ENCODE data around the gene C17orf75.

The C17orf75 gene

DNA sequence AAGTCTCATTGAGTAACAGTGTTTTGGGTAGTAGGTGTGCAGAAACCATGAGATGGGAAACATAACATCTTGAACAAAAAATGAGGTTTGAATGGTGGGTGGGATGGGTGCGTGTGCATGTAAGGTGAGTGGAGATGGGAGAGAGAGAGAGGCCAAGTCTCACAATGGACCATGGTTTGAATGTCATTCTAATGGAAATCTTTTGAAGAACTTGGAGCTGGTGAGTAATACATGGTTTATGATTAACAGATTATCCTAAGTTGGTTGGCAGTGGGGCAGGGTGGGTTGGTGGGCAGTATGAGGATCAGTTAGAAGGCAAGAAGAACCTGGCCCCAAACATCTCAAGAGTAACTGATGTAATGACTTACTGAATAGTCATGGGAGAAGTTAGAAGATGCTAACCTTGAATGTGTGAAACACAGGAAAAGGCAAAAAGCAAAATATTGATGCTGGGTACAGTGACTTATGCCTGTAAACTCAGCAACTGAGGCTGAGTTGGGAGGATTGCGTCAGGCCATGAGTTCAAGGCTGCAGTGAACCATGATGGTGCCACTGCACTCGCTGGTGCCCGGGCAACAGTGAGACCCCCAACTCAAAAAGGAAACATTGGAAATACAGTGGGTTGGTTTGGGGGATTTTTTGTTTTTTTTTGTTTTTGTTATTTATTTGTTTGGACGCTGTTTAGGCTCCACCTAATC is 40.7 kb upstream of the C17orf75 start:
- DNase-seq (ENCODE audit: low read depth), result no peak
- H3K4me3 ChIP-seq (ENCODE audit: low read depth, low read length), result no peak overlapping the region

DNA sequence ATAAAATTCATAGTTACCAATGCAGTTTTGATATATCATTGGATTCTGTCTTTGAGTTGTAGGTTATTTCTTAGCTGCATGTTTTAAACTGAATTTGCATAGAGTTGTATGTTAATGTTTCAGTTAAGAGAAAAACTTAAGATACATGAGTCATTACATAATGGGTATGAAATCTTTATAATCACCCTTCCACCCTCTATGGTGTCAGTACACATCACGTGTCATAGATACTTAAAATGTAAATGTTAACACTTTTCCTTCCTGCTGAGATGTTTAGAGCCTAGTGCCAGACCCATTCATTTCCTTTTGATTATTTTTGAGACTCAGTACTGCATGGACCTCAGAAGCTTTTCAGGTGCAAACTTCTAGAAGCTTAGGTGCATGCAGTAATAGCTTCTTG is 28.5 kb upstream of the C17orf75 start:
- no peak for DNase-seq (ENCODE audit: low read depth)
- TF ChIP-seq, protein P1, sequence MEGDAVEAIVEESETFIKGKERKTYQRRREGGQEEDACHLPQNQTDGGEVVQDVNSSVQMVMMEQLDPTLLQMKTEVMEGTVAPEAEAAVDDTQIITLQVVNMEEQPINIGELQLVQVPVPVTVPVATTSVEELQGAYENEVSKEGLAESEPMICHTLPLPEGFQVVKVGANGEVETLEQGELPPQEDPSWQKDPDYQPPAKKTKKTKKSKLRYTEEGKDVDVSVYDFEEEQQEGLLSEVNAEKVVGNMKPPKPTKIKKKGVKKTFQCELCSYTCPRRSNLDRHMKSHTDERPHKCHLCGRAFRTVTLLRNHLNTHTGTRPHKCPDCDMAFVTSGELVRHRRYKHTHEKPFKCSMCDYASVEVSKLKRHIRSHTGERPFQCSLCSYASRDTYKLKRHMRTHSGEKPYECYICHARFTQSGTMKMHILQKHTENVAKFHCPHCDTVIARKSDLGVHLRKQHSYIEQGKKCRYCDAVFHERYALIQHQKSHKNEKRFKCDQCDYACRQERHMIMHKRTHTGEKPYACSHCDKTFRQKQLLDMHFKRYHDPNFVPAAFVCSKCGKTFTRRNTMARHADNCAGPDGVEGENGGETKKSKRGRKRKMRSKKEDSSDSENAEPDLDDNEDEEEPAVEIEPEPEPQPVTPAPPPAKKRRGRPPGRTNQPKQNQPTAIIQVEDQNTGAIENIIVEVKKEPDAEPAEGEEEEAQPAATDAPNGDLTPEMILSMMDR (IDR thresholded peaks at IDR 0.05; ENCODE audit: insufficient read depth, low read depth, low read length, missing control alignments), result no peak
- H3K4me3 ChIP-seq (ENCODE audit: low read depth, low read length), result no peak overlapping the region

More for the DNA sequence above, 40.7 kb upstream of the C17orf75 start:
- TF ChIP-seq, protein P1 (IDR thresholded peaks at IDR 0.05; ENCODE audit: insufficient read depth, low read depth, low read length, missing control alignments), result no peak

DNA sequence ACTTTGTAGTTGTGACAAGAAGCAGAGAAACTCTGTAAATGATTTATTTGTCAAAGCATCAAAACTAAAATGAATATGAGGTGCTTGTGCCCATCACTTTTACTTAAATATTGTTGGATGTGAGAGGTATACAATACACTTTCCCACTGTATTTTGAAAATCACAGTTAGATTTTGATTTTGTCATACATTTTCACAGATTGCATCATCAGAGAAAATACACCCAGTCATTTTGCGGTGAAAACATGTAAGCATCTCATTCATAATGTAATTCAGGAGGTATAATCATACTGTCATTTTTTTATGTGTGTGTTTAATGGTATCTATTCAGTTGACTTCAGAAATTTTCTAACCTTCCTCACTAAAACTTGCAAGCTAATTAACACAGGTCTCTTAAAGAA is 19.3 kb upstream of the C17orf75 start:
- H3K4me3 ChIP-seq (ENCODE audit: low read depth, low read length), result no peak overlapping the region
- no peak for DNase-seq (ENCODE audit: low read depth)
- TF ChIP-seq, protein P1 (IDR thresholded peaks at IDR 0.05; ENCODE audit: insufficient read depth, low read depth, low read length, missing control alignments), result no peak

DNA sequence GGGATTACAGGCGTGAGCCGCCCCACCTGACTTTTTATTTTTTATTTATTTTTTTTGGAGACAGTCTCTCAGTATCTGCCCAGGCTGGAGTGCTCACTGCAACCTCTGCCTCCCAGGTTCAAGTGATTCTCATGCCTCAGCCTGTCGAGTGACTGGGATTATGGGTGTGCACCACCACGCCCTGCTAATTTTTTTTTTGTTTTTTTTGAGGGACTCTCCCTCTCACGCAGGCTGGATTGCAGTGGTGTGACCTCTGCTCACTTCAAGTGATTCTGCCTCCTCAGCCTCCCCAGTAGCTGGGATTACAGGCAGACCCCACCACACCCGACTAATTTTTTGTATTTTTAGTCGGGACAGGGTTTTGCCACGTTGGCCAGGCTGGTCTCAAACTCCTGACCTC is 15.6 kb upstream of the C17orf75 start:
- TF ChIP-seq, protein P1 (IDR thresholded peaks at IDR 0.05; ENCODE audit: insufficient read depth, low read depth, low read length, missing control alignments), result no peak
- no peak overlapping the region for H3K4me3 ChIP-seq (ENCODE audit: low read depth, low read length)
- DNase-seq (ENCODE audit: low read depth), result no peak

DNA sequence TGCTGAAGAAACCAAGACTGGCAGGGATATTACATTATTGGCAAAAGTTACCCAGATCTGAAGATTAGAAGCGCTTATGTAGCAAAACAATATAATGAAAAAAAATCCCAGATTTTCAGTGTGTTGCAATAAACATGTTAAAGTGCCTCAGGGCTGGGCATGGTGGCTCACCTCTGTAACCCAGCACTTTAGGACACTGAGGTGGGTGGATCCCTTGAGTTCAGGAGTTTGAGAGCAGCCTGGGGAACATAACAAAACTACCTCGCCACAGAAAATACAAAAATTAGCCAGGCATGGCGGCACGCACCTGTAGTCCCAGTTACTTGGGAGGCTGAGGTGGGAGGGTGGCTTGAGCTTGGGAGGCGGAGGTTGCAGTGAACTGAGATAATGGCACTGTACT is 14.8 kb upstream of the C17orf75 start:
- TF ChIP-seq, protein P1 (IDR thresholded peaks at IDR 0.05; ENCODE audit: insufficient read depth, low read depth, low read length, missing control alignments), result no peak
- DNase-seq (ENCODE audit: low read depth), result peak; percentile 16
- H3K4me3 ChIP-seq (ENCODE audit: low read depth, low read length), result no peak overlapping the region

DNA sequence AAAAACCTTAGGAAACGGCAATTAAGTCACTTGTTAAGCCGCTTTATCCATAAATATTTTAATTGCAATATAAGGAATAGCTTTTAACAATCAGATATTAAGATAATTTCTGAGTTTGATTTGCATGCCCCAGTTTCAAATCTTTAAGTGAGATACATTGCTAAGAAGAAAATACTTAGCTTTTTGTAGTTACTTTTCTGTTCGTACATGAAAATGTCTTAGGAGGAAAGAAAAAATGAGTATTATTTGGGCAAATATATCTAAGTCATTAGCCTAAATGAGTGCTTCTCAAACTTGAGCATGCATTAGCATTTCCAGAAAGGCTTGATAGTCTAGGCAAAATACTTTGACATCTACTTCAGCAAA is 14.4 kb upstream of the C17orf75 start:
- H3K4me3 ChIP-seq (ENCODE audit: low read depth, low read length), result no peak overlapping the region
- TF ChIP-seq, protein P1 (IDR thresholded peaks at IDR 0.05; ENCODE audit: insufficient read depth, low read depth, low read length, missing control alignments), result no peak

More for the DNA sequence above, 14.4 kb upstream of the C17orf75 start:
- DNase-seq (ENCODE audit: low read depth), result no peak
